Suppressor macrophage treated with lipopolysaccharide for 1 hour (primary cell): ENCODE results near the gene PALD1.

Experiments
- DNase-seq, 3 donors: peaks; one replicate each; pipeline ENCODE4 v3.0.0-alpha.2; 2020 to 2022

PALD1 gene

GRCh38 chr10:70478191-70479164, at the start of gene PALD1:
Gene PALD1, plus strand, starts transcription at chr10:70478767. Its CDS starts 47,185 bp downstream, at chr10:70525952.
- DNase-seq = peak; percentile 65 to 83 (median 72)

GRCh38 chr10:70430493-70431445, 47.8 kb upstream of the PALD1 start:
- peak; percentile 51 to 75 (median 65) for DNase-seq

DNA sequence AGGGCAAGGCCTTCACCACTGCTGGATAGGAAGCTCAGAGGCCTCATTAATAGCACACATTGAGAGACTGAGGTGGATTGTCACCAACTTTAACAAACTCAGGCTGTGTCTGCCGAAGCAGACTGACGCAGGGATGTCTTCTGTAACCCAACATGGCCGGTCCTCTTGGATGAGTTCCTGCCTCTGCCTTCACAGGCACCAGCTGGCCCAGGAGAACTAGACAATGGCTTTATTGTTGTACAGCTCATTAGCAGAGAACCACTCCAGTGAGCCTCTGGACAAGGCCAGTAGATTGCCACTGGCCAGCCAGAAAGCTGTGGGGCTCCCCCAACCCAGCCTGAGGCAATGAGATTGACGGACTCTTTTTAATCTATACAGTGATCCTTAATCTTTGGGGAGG, 46.5 kb upstream of the PALD1 start:
- DNase-seq = no peak

DNA sequence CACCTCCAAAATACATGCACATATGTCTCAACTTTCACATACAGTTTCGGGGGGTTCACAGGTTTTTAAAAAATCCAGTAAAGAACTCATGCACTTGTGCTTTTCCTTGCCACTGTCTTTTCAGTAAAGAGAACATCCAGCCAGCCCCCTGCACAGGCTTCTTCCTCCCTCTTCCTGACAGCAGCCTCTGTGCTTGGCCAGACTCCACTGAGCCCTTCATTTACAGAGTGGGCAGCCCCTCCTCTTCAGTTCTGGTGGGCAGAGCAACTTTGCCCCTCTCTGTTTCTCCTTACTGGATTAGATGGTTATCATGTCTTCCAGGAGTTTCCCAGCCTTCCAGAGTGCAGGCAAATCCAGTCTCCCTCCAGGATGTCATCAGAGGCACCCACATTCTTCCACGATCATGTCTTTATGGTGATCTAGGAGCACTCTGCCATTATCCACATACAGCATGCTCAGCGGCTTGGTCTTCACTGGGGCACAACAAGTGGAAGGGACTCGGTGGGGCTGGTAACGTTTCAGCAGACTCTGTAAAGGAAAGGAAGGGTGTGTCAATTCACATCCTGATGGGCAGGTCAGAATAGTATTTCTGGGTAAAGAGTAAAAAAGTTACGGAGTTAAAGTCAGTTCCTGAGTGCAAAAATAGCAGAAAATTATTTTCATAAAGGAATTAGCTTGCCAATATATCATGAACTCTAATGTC, 45.9 kb upstream of the PALD1 start:
- no peak for DNase-seq

GRCh38 chr10:70433581-70434280, 44.8 kb upstream of the PALD1 start:
- no peak for DNase-seq

DNA sequence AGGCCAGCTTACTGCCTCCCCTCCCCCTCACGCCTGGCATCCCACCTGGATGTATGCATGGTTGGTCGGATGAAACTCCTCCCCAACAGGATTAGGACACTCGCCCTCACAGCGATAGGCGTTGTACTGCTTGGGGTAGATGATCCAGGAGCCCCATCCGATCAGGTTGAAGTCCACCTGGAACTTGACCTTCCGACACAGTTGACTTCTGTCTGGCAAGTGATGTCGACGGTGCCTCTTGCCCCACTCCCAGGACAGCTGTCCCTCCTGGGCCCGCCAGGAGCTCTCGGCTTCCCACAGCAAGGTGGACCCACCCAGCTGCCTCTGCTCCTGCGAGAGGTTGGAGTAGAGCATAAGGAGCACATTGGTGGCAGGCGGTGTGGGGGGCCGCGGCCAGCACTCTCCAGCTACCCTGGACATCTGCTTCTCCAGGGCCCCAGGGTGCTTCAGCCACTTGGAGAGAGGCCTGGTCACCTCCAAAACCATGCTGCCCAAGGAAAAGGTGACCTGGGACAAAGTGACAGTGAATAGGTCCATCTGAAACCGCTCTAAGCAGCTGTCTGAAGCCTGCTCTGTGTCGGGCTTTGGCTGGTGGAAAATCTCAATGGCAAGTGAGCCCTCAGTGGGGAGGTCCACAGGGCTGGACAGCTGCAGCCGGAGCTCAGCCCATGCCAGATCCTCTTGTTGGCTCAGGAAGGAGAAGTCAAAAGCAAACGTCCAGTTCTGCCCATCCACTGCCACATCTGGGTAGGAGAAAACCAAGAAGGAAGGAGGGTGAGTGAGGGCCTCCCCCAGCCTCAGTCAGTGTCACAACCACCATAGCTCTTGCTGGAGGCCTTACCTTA, 43.1 kb upstream of the PALD1 start:
- DNase-seq = no peak

GRCh38 chr10:70437721-70438120, 40.8 kb upstream of the PALD1 start:
- DNase-seq = no peak

DNA sequence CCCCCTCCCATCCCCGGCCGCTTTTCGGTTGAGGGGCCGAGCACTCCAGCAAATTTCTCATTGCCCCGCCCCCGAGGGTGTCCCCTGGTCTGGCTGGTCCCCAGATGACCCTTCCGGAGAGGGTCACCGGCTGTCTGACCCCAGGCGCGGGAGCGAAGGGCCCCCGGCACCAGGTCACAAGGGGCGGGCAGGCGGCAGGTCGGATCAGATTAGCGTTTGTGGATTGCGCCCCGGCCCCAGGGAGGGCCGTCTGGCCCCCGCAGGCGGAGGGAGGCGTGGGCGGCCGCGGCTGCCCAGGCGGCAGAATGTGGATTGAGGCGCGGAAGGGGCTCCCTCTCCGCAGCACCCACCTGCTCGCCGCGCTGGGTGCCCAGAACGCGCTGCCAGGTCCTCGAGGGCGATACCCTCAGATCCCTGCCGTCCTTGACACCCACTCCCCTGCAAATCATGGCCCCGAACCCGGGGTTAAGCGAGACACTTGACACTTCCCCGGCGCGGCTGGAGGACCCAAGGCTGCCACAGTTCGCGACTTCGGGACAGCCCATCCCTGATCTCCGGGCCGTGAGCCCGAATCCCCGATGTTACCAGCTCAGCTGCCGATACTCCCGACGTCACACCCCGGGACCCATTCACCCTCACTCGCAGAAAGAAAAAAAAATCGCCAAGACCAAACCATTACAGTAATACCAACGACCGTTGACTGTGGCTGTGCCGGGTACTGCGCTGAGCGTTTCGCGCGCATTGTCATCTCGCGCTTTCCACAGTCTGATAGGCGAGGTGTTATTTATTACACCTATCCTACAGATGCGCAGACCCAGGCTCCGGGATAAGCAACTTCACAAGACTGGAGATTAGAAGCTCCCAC, 38.0 kb upstream of the PALD1 start:
- peak in 1 of 3 donors; percentile 12 for DNase-seq

- peak in 1 of 3 donors; percentile 28 for DNase-seq
Measured at GRCh38 chr10:70441161-70441894, 37.2 kb upstream of the PALD1 start, which contains the start of gene NODAL. Gene NODAL, minus strand, starts transcription at chr10:70441681. Its CDS starts 14 bp downstream, at chr10:70441667.

DNA sequence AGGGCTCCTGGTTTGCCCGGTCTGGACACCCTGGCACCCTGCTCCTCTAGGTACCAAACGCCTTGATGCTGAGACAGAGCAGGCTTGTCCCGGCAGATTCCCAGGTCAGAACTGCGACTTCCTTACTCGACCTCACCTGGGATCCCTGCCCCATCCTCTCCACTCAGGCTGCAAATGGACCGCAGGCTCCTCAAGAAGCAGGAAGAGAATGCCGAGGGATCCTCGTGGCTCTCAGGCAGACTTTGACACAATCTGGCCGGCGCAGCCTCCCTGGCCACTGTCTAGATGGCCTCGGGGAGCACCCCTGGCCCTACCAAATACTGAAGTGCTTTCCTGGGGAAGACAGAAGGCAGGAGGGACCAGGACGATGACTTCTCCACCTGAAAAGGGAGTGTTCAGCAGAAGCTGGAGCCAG, 36.7 kb upstream of the PALD1 start:
- no peak for DNase-seq

DNA sequence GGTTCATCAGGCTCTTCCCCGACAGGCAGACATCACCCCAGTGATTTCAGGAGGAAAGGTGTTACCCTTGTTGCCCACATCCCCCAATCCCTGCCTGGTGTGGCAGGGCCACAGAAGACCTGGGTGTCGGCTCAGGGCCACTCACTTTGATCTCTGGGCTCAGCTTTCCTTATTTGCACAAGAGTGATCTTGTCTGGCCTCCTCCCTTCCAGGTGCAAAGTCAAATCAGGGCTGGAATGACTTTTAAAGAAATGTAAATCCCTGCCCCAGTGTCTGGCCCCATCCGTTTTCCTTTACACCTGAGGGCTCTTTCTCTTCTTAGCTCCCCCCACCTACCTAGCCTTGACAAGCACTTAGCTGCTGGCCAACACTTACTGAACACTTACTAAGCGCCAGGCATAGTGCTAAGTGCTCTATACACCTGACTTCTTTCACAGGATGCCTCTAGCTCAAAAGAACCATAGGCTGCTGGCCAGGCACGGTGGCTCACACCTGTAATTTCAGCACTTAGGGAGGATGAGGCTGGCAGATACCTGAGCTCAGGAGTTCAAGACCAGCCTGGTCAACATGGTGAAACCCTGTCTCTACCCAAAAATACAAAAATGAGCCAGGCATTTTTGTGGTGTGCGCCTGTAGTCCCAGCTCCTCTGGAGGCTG, 36.1 kb upstream of the PALD1 start:
- no peak for DNase-seq

DNA sequence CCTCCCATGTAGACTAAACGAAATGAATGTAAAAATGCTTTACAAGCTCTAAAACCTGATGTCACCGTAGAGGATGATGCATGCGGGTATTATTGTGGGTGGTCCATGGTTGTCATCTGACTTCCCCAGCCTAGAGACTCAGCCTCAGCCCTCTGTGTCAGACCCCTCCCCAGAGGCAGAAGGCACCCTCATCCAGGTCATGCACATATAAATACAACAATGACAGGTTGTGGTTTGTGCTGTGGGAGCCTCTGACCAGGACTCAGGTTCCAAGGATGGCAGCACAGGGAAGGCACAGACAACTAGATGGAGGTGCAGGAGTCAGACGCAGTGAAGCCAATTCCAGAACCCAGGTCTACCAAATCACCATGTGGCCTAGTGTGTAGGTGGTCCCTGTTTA, 33.8 kb upstream of the PALD1 start:
- no peak for DNase-seq

GRCh38 chr10:70445718-70446657, 32.6 kb upstream of the PALD1 start:
- no peak for DNase-seq

DNA sequence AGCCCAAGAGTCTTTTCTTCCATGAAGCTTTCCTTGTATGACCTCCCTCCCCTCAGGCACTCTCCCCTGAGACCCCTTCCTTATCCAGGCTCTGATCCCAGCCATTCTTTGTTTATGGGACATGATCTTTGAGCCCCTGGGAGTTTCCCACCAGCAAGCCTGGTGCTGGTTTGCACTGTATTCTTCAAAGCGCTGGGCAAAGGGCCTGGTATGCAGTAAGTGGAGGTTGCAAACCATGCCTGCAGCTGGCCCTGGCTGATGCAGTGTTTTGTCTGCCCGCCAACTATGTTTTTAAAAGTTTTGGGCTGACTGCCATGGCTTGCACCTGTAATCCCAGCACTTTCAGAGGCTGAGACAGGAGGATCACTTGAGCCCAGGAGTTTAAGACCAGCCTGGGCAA, 30.3 kb upstream of the PALD1 start:
- DNase-seq = no peak

- no peak for DNase-seq
Measured at GRCh38 chr10:70455213-70455630, 23.3 kb upstream of the PALD1 start.

- no peak for DNase-seq
Measured at GRCh38 chr10:70456164-70456563, 22.4 kb upstream of the PALD1 start.

DNA sequence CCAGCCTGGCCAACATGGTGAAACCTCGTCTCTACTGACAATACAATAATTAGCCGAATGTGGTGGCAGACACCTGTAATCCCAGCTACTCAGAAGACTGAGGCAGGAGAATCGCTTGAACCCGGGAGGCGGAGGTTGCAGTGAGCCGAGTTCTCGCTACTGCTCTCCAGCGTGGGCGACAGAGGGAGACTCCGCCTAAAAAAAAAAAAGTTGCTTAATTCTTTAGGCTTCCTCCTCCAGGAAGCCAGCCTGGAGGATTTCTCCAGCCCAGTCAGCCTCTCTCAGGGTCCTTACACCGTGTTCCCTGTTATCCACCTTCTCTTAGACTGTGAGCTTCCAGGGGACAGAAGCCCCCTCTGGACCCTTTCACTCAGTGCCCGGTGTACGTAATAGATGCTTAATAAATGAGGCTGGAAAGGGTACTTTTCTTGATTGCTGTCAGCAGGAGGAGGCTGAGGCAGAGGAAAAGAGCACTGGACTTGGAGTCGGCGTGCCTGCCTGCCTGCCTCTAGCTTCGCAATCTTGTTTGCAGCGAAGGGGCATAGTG, 20.7 kb upstream of the PALD1 start:
- DNase-seq = peak; percentile 57 to 60 (median 58)
